Fibroblast of villous mesenchyme (primary cell): ENCODE measurements around the gene TKT. TPM values are rescaled to one million over a fixed set of nuclear protein-coding genes. Genes with fewer than 3 reads are reported as not detected.

Experiments used
- DNase-seq: peaks from one replicate; pipeline ENCODE4 v3.0.0-alpha.2; 2010; ENCODE audit warnings: low read depth
- H3K4me3 ChIP-seq: 2 replicates; pipeline ENCODE4 v1.5.1; 2011; ENCODE audit warnings: low read depth, mild to moderate bottlenecking, low read length
- CTCF ChIP-seq: IDR thresholded peaks from 2 replicates; pipeline ENCODE4 v1.5.1; 2012; ENCODE audit warnings: low read depth, mild to moderate bottlenecking, low read length; ENCODE audit not compliant: insufficient read depth
- total RNA-seq: library from RNA; depleted of rRNA; stranded (reverse); fragments of >200 nt; gene quantifications from 2 replicates; pipeline ENCODE4 v1.2.3, GENCODE V29; 2012

TKT gene
- total RNA-seq, 1 donor, result 591 TPM

- no peak overlapping the region for H3K4me3 ChIP-seq
- no peak for DNase-seq
- TF ChIP-seq CTCF, result no peak
Measured at GRCh38 chr3:53182764-53183355, 73.0 kb downstream of the TKT start.

- H3K4me3 ChIP-seq, result no peak overlapping the region
- no peak for TF ChIP-seq CTCF
- no peak for DNase-seq
Measured at GRCh38 chr3:53181528-53181927, 74.3 kb downstream of the TKT start.

DNA sequence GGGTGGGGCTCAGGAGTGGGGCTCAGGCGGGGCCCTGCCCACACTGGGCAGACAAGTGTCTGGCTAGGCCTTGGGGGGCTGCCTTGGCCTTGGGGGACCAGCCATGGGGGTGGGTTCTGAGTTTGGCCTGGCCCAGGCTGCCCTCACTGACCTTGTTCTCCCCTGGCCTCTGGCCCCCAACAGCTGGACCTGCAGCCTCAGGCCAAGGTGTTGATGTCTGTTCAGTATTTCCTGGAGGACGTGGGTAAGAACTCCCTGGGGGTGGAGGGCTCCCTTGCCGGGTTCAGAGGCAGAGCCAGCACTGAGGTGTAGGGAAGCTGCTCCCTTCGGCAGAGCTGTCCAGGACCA is 74.8 kb downstream of the TKT start:
- TF ChIP-seq CTCF, result no peak
- DNase-seq, result no peak
- H3K4me3 ChIP-seq, result no peak overlapping the region

GRCh38 chr3:53180305-53181023 is 75.4 kb downstream of the TKT start:
- no peak for TF ChIP-seq CTCF
- H3K4me3 ChIP-seq, result no peak overlapping the region
- DNase-seq, result no peak

GRCh38 chr3:53179580-53179979 is 76.2 kb downstream of the TKT start:
- no peak for DNase-seq
- H3K4me3 ChIP-seq, result no peak overlapping the region
- TF ChIP-seq CTCF, result no peak

- DNase-seq, result no peak
- TF ChIP-seq CTCF, result no peak
Measured at GRCh38 chr3:53178246-53178645, 77.6 kb downstream of the TKT start.

More at GRCh38 chr3:53178246-53178645, 77.6 kb downstream of the TKT start:
- no peak overlapping the region for H3K4me3 ChIP-seq
